Activated CD4-positive, alpha-beta T cell treated with anti-CD3 and anti-CD28 coated beads, Interleukin-2, amount 50 U/mL, for 48 hours (primary cell): ENCODE data around the gene FLYWCH2.

Experiments
- DNase-seq, 2 experiments: peaks; one replicate each; pipeline ENCODE4 v3.0.0-alpha.2; 2020

The FLYWCH2 gene

DNA sequence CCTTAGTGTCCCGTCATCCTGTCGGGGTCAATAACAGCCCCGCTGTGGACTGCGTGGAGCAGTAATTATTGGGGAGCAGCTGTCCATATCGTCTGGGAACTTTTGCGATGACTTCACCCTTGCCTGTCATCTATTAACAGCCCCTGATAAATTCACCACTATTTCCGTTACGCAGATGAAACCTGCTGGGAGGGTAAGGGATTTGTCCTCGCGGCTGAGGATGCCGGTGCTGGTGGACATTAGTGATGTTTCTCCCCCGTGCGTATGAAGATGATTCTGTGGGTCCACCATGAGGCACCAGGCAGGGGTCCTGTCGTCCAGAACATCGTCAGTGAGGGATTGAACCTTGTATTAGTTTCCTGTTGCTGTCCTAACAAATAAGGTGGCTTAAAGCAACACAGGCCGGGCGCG, 1.0 kb downstream of the FLYWCH2 start:
- DNase-seq: no peak

DNA sequence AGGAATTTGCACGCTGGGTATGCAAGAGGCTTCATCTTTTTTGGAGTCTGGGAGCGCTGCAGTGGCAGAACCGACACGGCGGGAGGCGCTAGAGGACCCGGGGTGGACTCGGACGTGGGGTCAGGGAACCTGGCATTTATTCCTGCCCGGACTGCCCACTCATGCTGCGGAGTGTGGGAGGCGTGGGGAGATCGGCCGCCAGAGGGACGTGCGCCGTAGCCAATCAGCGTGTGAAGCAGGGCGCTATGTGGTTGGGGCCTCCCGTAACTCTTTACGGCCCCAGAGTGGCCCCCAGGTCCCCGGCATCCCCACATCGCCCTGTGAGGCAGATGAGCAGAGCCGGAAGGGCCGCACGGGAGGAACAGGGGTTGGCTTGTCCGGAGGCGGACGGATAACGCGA, 11.2 kb downstream of the FLYWCH2 start:
- DNase-seq: no peak

DNA sequence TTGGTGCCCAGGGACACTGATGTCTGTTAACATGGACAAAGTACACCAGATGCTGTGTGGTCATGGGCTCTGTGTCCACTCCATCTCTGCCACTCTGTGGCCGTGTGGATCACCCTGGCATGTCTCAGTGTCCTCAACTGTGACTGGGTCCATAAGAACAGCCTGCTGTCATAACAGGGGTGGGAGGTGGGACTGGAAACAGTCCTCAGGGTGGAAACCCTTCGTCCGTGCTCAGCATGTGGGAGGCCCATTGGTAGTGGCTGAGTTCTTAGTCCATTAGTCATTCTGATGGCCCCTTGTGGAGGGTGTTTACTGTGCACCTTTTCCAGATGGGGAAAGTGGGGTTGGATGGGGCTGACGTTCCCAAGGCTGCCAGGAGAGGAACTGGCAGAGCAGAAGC, 12.8 kb downstream of the FLYWCH2 start:
- DNase-seq: no peak

DNA sequence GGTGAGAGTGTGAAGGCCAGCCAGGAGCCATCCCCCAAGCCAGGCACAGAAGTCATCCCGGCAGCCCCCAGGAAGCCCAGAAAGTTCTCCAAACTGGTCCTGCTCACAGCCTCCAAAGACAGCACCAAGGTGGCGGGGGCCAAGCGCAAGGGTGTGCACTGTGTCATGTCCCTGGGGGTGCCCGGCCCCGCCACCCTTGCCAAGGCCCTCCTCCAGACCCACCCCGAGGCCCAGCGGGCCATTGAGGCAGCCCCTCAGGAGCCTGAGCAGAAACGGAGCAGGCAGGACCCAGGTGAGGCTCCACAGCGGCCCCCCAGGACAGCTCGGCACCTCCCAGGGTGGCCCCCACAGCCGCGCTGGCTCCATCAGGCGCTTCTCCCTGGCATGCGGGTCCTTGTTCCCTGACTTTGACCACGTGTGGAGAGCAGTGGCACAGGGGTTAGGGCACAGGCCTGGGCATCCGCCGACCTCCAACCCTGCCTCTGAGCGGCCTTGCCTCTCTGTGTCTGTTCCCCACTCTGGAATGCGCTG, 13.5 kb downstream of the FLYWCH2 start:
- no peak for DNase-seq

DNA sequence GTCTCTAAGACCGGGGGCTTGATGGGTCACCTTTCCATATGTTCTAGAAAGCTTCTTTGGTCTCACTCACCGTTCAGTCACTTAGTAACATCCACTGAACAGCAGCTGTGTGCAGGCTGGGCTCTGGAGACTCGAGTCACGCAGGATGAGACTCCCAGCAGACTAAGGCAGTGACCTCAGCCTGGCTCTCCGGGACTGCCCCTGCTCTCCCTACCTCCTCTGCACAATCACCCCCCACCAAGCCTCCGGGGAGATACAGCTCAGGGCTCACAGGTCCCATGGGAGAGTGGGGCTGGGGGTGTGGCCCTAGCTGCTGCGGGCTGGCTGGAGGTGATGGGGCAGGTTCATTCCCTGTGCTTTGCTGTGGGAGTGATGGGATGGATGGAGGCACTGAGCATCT, 14.1 kb downstream of the FLYWCH2 start:
- DNase-seq: no peak

DNA sequence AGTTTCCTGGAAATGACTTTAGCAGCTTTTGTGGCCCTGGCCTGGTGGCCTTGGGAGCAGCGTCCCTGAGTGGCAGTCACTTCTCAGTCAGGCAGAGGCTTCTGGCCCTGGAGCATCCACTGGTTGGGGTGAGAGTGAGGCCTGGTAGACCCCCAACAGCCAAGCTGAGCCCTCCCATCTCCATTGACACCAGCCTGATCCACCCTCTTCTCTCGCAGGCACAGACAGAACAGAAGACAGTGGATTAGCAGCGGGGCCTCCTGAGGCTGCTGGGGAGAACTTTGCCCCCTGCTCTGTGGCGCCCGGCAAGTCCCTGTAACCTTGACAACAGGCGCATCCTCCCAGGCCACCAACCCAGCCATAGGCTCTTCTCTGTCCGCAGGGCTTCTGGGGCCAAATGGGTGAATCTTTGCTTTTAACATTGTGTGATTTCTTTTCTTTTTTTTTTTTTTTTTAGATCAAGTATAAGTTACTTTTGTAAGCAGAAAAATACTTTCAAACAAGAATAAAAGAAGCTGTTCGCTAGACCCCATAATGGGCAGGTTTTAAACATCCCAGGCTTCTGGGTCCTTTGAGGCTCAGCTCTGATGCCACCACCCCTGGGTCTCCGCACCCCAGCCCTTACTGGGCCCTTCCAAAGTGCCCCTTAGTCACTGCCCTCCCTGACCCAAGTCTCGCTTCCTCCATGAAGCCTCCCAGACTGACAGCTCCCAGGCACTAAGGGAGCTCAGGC, 16.0 kb downstream of the FLYWCH2 start:
- no peak for DNase-seq

DNA sequence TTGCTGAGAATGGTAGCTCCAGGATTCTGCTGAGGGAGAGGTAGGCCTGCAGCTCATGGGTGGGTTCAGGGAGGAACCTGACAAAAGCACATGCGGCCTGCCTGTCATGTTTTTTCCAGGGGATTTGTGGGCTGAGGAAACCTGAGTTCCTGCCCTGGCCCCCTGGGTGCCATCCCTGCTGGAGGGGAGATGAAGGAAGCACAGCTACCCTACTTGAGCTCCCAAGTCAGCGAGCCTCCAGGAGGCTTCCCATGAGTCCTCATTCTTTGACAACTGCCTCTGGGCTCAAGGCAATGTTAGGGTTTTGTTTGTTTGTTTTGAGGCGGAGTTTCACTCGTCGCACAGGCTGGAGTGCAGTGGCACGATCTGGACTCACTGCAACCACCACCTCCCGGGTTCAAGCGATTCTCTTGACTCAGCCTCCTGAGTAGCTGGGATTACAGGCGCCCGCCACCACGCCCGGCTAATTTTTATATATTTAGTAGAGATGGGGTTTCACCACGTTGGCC, 16.6 kb downstream of the FLYWCH2 start:
- no peak for DNase-seq

DNA sequence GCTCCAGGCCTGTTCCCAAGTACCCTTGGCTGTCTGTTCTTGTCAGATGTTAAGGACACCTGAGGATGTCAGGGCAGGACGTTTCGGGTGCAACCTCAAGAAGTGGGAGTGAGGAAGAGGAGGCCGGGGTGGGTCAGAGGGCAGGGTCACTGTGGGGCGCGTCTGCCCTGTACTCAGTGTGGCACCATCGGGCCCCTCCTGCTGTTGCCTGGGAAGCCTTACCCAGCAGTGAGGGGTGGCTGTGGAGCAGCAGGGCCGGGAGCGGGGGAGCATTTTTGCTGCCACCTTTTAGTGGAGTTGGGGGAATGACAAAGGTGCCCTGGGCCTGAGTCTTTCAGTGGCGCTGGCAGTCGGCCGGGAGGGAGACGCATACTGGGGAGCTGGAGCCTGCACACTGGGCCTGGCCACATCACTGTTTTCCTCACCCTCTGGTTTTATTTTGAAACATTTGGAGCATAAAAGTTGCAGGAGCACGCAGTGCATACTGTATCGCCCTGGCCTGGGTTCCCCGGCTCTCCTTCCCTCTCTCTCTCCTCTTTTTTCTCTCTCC, 17.6 kb downstream of the FLYWCH2 start:
- DNase-seq: no peak

DNA sequence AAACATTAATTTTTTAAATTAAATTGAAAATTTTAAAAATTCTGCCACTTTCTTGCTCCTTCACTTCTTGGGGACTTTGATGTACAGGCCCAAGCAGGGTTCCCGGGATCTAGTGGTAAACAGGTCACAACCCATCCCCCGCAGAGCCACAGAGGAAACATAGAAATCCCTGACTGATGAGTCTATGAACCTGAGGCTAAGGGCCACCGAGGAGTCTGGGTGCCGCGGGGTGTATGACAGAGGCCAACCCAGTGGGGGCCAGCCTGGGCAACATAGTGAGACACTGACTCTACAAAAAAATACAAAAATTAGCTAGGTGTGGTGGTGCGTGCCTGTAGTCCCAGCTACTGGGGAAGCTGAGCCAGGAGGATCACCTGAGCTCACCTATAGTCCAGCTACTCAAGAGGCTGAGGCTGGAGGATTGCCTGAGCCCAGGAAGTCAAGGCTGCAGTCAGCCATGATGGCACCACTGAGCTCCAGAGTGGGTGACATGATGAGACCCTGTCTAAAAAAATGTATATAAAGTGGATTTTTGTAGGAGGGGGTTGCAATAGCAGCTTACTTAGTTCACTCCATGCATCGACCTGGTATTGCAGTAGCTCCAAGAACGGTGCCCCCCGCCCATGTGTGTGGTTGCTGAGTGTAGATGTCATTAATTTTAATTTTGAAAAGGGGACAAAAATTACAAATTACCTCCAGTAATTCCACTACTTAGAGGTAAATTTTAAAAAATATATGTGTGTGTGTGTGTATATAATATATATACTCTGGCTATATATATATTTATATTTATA, 19.5 kb downstream of the FLYWCH2 start:
- DNase-seq: no peak

DNA sequence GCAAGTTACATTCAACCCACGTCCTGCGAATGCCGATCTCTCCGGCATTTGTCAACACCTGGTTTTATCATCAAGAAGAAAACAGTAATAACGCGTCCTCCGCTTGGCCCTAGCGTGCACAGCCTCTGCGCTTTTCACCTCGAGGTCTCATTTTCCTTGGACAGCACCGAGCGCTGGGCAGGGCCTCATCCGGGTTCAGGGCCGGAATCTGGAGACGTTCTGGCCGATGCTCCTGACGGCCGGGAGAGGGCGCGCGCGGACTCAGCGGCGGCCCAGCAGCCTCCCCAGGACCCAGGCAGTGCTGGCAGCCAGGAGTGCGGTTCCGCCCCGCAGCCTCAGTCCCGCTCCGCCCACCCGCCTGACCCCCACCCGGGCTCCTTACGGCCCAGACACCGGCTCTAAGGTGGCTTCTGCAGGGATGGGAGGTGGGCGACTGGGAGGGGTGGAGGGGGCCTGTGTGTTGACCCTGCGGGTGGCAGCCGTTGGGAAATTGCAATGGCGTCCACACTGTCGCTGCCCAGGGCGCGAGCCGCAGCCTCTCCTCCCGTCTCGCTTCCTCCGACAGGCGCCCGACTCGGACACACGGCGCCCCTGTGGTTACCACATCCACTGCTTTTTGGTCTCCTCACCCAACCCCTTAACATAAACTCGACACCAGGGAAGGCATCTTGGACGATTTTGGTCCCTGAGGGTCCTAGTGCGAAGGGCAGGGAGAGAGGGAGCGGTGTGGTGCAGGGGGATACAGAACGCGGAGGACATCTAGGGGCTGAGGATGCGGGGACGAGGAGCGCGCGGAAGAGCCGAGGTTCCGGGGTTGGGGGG, 21.3 kb downstream of the FLYWCH2 start:
- DNase-seq: peak; percentile 79 to 83

DNA sequence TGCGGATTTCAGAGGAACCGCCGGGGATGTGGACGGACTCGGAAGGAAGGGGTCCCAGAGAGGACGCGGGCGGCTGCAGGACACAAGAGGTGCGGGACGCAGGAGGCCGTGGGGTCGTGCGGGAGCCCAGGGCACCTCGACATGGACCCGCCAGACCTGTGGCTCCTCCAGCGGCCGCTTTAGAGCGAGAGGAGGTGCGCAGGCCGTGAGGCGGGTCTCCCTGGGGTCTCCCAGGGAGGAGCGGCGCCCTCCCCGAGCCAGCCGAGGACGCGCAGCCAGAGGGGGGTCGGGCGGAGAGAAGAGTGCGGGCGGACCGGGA, 21.9 kb downstream of the FLYWCH2 start:
- DNase-seq: no peak

DNA sequence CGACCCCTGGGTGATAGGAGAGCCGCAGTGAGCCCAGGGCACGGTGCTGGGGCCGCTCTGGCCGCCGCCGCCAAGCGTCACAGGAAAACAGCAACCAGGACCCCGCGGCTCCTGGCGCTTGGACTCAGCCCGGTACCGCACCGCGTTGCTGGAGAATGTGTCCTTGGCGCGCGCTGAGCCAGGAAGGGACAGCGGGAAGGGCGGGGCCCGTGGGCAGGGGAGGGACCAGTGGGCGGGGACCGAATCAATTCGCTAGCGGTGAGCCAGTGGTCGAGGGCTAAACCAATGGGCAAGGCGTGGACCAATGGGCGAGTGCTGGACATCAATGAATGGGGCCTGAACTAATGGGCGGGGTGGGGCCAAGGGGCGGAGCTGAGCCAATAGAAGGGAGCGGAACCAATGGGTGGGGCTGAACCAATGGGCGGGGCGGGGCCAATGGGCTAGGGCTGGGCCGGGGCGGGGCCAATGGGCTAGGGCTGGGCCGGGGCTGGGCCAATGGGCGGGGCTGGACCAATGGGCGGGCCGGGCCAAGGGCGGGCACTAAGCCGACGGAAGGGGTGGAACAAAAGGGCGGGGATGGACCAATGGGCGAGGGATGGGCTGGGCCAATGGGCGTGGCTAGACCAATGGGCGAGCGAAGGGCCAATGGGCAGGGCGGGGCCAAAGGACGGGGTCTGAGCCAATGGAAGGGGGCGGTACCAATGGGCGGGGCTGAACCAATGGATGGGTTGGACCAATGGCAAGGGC, 22.4 kb downstream of the FLYWCH2 start:
- peak; percentile 99 to 100 for DNase-seq

DNA sequence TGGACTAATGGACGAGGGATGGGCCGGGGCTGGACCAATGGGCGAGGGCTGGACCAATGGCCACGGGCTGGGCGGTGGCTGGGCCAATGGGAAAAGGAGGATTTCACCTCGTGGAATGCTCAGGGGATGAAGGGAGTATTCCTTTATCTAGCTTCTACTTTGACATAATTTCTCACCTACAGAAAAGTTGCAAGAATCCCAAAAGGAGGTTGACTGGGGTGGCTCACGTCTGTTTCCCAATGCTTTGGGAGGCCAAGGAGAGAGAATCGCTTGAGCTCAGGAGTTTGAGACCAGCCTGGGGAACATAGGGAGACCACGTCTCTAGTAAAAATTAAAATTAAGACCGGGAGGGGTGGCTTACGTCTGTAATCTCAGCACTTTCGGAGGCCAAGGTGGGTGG, 23.0 kb downstream of the FLYWCH2 start:
- DNase-seq: no peak

DNA sequence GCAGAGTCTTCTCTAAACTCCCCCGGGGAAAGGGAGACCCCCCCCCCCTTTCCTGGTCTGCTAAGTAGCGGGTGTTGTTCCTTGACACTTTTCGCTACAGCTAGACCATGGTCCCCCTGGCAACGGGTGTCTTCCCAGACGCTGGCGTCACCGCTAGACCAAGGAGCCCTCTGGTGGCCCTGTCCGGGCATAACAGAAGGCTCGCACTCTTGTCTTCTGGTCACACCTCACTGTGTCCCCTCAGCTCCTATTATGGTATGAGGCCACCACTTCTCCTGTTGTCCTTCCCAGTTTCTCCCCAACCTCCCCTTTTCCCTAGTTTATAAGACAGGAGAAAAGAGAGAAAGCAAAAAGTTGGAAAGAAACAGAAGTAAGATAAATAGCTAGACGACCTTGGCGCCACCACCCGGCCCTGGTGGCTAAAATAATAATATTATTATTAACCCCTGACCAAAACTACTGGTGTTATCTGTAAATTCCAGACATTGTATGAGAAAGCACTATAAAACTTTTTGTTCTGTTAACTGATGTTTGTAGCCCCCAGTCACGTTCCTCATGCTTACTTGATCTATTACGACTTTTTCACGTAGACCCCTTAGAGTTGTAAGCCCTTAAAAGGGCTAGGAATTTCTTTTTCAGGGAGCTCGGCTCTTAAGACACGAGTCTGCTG, 24.2 kb downstream of the FLYWCH2 start:
- DNase-seq: peak; percentile 45 to 56

DNA sequence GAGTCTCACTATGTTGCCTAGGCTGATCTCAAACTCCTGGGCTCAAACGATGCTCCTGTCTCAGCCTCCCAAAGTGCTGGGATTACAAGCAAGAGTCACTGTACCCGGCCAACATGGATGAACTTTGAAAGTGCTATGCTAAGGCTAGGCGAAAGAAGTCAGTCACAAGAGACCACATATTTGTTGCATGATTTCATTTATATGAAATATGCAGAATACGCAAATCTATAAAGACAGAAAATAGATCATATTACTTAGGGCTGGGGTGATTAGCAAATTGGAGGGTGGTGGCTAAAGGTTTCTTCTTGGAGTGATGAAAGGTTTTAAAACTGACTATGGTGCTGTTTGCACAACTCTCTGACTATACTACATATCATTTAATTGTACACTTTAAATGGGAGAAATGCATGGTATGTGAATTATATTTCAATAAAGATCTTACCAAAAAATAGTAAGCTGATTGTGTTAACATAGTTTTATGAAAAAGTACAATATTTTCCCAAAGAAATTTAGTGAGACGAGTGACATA, 27.5 kb downstream of the FLYWCH2 start:
- DNase-seq: no peak

DNA sequence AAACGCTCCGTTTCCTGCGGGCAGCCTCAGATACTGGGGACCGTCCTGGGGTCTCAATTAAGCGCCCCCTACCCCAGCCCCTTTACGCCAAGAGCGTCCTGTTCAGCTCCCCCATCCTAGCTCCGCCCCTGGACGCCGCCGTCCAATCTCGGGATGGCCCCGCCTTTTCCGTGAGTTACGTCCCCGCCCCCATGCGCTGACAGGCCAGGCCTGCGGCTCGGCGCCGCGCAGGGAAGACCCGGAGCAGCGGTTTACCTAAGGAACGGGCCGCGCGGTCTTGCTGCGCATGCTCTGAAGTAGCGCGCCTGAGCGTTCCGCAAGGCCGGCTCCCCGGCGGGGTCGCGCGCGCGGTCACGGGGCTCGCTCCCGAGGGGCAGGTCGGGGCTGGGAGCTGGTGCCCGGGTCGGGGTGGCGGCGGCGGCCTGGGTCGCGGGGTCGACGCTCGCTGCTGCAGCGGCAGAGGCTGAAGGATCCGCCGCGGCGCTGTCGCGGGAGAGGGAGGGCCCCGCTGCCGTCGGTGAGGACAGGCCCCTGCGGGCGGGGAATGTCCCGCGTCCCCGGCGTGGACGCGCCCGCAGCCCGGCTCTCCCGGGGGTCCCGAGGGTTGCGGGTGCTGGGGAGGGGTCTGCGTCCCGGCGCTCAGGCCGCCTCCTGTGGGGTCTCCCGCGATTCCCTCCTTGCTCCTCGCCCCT, 28.8 kb downstream of the FLYWCH2 start, which contains the start of gene FLYWCH1:
FLYWCH1 (plus strand) TSS at position 294 of the 692 bp plus-strand sequence. CDS start 17,755 bp downstream, outside the sequence.
- DNase-seq: peak; percentile 100

DNA sequence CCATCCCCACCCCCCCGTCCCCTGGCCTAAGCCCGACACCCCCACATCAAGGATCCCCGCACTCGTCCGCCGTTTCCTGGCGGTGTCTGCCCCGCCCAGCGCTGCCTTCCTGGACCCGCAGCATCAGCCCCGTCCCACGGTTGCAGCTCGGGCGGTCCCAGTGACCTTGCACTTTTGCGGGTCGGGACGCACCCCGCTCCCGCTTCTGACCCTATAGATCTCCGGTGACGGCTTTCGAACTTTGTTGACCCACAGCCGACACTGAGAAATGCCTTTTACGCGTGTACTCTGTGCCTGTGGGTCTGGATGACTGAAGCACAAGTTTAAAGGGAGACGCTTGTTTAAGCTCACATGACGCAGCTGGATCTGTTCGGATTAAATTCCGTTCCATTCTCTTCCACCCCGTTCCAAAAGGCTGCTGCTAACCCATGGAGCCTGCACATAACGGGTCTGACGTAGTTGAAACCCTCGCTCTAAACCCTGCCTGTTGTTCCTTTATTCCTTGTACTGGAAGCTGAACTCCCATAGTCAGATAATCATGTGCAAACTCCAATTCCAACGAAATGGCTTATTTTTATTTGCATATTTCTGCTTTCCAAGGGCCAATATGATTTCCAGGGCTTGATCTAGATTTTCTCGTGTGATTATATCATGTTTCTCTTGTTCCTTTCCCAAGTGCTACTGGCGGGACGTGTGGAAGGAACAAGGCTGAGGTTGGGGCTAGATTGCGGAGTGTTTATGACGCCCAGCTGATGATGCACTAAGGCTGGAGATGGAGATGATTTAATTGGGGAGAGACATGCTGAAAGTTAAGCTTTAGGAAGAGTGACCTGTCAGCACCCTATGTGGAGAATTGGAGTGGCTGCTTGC, 29.6 kb downstream of the FLYWCH2 start:
- DNase-seq: peak; percentile 41 to 51

DNA sequence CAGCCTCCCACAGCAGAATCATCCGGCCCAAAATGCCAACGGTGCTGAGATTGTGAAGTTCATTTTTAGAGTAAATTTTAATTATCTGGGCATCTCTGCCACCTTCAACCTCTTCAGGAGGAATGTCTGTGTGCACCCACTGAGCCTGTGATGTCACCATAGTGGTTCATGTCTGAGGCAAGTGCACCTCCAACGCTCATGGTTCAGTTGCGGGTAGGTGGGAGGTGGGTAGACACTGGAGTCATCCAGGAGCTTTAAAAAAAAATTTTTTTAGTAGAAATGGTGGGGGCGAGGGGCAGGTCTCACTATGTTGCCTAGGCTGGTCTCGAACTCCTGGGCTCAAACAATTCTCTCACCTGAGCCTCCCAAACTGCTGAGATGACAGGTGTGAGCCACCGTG, 30.6 kb downstream of the FLYWCH2 start:
- DNase-seq: no peak

DNA sequence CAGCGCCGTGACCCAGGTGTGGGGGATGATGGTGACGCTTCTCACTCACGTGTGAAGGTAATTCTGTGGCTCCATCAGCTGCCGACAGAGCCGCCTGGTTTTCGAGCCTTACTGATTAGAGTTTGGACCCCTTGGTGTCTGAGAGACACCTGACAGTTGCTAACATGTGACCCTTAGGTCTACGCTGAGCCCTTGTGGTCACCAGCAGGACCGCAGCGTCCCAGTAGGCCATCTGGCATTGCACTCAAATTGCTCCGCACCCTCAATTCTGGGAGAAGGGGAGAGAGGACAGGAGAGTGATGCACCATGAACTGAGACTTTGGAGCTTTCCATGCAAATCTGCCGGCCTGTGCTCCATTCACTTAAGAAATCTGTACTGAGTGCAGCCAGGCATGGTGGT, 31.2 kb downstream of the FLYWCH2 start:
- DNase-seq: no peak
